ENCODE measurements around the gene ZC3H4.

- TF ChIP-seq POLR2A (IDR thresholded peaks at IDR 0.05) (no peak), CTCF (IDR thresholded peaks at IDR 0.05) (no peak)
Observed at GRCh38 chr19:47089767-47090350, 23.7 kb downstream of the ZC3H4 start.

Measured in adrenal gland (tissue), 5 donors.